ENCODE measurements around the gene PCNX3.
A peak's percentile ranks its signal among the peaks of the same experiment; 100 is the strongest.

PCNX3 gene

DNA sequence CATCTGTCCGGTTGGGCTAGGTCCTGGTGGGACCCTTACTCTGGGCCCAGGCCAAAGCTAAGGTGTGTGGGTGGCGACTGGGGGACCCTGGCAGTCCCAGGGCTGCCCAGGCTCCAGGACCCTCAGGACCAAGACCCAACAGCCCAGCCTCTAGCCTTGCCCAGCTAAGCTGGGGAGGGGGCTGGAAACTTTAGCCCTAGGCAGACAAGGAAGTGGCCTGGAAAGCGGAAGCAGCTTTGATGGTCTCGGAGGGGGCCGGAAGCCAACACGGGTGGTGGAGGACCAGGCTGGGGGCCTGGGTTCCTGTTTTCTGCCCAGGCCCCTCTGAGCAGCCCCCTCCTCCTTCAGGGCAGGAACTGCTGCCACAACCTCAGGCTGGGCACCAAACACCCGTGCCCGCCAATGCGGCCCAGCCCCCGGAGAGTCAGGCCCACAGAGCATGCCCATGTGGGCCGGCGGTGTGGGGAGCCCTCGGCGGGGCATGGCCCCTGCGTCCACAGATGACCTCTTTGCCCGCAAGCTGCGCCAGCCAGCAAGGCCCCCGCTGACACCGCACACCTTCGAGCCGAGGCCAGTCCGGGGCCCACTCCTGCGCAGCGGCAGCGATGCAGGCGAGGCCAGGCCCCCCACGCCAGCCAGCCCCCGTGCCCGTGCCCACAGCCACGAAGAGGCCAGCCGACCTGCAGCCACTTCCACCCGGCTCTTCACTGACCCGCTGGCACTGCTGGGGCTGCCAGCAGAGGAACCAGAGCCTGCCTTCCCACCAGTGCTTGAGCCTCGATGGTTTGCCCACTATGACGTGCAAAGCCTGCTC, 25.1 kb downstream of the PCNX3 start:
- DNase-seq, result no peak

DNA sequence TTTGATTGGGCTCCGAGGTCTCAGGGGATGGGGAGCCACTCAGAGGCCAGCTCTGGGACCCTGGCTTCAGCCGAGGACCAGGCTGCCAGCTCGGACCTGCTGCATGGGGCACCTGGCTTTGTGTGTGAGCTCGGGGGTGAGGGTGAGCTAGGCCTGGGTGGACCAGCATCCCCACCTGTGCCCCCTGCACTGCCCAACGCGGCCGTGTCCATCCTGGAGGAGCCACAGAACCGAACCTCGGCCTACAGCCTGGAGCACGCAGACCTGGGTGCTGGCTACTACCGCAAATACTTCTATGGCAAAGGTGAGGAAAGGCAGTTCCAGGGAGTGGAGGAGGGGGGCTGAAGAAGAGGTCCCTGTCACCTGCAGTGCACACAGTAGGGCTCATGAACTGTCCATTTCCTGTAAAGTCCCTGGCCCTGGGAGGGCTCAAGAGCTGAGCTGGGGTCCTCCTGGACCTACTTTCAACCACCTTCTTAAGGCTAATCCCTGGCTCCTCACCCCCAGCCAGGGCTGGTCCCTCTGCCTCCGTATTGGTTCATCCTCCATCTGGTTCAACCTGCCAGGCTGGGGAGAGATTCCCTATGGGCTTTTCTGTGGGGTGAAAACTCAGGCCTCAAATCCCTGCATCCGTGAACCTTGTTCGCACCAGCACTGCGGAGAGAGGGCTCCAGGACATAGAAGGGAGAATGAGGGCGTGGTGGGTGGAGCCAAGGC, 25.9 kb downstream of the PCNX3 start:
- DNase-seq, result no peak

DNA sequence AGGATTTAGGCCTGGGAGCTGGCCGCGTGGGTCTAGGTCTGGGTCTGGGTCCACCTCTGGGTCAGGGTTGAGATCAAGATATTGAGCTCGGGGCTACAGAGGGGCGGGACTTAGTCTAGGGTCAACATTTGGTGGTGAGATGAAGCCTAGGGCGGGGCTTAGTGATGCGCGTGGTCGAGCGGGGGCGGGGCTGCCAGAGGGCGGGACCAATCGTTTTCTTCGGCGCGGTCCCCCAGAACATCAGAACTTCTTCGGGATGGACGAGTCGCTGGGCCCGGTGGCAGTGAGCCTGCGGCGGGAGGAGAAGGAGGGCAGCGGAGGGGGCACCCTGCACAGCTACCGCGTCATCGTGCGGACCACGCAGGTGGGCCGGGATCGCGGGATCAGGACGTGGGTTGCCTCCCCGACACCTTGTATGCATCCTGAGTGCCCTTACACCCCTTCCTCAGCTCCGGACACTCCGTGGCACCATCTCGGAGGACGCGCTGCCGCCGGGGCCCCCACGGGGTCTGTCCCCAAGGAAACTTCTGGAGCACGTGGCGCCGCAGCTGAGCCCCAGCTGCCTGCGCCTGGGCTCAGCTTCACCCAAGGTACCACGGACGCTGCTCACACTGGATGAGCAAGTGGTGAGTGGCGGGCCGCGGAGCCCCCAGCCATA, 26.6 kb downstream of the PCNX3 start:
- DNase-seq, result no peak

DNA sequence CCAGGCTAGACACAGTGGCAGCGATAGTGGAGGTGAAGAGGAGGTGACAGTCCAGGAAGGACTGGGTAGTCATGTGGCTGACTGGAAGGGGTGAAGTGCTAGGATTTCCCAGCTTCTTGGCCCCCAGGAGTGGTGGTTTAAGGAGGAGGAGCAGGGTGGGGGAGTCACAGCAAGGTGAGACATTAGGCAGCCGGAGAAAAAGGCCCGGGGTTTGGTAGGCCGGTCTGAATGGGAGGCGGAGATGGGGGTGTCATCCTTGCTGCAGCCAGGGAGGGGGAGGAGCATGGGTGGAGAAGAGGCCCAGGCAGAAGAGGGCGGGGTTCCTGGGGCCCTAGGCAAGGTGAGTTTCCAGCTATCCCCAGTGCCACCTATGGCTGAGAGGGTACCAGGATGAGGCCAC, 28.4 kb downstream of the PCNX3 start:
- DNase-seq, result no peak

DNA sequence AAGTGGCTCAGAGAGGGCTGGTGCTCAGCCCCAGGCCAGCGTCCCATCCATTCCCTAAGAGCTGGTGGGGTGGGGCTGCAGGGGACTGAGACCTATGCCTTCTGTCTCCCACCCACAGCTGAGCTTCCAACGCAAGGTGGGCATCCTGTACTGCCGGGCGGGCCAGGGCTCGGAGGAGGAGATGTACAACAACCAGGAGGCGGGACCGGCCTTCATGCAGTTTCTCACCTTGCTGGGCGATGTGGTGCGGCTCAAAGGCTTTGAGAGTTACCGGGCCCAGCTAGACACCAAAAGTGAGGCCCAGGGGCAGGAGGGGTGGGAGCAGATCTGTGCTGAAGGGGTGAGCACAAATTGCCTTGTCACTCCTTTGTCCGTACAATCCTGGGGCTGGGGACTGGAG, 29.3 kb downstream of the PCNX3 start:
- DNase-seq, result no peak

DNA sequence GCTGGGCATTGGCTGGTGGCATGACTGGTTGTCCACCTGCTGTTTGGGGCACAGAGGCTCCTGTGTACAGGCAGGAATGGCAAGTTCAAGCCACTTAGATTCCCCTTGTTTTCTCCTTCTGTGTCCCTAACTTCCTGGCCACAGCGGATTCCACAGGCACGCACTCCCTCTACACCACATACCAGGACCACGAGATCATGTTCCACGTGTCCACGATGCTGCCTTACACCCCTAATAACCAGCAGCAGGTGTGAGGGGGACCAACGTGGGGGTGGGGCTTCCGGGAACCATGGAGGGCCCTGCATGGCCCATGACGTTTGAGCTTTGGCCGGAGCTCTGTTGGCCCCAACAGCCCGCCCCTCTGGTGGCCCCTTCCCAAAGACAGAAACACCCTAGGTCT, 30.1 kb downstream of the PCNX3 start:
- DNase-seq, result no peak

DNA sequence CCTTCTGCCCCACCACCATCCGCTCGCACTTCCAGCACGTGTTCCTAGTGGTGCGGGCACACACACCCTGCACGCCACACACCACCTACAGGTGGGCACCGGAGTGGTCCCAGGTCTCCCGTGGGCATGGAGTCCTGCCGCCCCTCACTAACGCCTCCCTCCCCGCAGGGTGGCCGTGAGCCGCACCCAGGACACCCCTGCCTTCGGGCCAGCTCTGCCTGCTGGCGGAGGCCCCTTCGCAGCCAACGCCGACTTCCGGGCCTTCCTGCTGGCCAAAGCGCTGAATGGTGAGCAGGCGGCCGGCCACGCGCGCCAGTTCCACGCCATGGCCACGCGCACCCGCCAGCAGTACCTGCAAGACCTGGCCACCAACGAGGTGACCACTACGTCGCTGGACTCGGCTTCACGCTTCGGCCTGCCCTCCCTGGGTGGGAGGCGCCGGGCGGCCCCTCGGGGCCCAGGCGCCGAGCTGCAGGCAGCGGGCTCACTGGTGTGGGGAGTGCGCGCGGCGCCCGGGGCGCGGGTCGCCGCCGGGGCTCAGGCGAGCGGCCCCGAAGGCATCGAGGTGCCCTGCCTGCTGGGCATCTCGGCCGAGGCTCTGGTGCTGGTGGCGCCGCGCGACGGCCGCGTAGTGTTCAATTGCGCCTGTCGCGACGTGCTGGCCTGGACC, 30.8 kb downstream of the PCNX3 start:
- DNase-seq, result no peak

DNA sequence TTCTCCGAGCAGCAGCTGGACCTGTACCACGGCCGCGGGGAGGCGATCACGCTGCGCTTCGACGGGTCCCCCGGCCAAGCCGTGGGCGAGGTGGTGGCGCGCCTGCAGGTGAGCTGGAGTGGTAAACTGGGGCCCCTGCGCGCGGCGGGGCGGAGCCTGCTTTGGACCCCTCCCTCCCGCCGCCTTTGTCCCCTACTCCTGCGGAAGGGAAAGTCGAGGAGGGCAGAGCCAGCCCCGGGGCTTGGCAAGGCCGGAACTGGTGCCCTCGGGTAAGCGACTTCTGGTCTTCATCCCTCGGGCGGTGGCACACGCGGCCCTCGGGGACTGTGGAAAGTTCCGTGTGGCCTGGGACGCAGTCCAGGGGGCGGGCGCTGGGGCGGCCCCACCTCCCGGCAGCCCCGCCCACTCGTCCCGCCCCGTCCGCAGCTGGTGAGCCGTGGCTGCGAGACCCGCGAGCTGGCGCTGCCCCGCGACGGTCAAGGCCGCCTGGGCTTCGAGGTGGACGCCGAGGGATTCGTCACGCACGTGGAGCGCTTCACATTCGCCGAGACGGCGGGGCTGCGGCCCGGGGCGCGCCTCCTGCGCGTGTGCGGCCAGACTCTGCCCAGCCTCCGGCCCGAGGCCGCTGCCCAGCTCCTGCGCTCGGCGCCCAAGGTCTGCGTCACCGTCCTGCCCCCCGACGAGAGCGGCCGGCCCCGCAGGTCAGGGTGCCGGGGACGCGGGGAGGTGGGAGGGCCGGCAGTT, 31.6 kb downstream of the PCNX3 start:
- DNase-seq, result no peak

DNA sequence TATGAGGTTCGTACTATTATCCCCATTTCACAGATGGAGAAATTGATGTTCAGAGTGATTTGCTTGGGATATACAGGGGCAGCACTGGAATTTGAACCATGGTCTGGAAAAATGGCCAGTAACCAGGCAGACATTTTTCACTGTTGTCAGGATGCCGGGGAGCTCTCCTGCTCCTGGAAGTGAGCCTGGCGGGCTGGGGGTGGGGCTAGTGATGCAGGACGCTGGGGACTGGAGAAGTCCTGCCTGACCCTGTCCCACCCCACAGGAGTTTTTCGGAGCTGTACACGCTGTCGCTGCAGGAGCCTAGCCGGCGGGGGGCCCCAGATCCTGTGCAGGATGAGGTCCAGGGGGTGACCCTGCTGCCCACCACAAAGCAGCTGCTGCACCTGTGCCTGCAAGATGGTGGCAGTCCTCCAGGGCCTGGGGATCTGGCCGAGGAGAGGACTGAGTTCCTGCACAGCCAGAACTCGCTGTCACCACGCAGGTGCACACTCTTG, 33.5 kb downstream of the PCNX3 start:
- DNase-seq, result no peak

DNA sequence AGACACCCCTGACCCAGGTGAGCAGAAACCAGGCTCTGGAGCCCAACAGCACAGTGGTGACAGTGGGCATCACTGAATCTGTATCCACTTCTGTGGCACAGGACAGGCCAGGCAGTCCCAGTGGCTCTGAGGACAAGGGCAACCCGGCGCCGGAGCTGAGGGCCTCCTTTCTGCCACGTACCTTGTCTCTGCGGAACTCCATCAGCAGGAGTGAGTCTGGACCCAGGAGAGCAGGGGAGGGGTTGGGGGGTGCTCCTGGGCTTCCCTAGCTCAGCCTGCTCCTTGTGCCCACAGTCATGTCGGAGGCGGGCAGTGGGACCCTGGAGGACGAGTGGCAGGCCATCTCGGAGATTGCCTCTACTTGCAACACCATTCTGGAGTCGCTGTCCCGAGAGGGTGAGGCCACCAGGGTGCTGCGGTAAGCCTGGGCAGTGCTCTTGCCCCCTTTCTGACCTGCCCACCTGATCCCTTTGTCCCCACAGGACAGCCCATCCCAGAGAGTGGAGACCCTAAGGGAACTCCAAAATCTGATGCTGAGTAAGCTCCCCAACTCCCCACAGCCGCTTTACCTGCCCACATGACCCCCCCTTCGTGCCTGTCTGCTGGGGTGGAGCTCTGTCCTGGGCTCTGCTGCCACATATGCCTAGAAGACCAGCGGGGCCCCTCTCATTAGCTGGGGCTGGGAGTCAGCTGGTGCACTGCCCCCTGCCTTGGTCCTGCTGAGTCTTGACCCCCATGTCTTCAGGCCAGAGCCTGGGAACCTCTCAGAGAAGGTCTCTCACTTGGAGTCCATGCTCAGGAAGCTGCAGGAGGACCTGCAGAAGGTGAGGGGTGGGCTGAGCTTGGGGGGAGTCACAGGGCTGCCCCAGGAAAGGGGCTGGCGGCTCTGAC, 34.3 kb downstream of the PCNX3 start:
- no peak for DNase-seq

DNA sequence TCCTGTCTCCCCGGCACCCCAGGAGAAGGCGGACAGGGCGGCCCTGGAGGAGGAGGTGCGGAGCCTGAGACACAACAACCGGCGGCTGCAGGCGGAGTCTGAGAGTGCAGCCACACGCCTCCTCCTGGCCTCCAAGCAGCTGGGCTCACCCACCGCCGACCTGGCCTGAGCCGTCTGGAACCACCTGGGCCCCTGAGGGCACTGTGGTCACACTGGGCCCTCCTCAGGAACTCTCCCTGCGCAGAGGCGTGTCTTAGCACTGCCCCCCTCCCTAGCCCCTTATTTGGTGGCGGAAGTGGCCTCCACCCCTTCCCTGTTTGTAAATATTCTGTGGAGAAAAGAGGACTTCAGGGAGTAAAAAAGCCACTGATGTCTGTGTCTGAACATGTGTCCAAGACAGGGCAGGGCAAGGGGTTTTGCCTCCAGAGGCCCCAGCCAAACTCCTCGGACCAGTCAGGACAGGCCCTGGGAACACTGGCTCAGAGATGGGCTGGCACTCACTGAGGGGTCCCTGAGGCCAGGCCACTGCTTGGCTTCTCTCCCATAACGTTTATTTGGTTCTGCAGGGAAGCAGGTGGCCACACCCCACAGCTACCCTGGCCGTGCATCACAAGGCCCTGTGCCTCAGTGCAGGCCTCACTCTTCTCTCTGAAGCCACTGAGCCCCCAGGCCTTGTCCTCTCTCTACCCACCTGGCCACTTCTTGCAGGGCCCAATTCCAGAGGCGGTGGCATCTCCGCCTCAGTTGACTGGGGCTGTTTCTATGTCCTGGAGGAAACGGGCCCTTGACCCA, 35.2 kb downstream of the PCNX3 start:
- no peak for DNase-seq

DNA sequence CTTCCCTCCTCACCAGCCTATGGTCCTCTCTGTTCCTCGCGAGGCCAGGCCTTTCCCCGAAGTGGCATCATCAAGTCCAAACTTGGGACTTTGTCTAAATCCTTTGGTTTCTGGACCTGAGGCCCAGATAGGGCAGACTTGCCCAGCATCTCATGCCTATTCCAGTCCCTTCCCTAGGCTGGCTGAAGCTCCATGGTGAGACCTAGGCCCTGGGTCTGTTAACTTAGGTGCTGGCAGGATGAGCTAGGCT, 35.7 kb downstream of the PCNX3 start:
- no peak for DNase-seq

DNA sequence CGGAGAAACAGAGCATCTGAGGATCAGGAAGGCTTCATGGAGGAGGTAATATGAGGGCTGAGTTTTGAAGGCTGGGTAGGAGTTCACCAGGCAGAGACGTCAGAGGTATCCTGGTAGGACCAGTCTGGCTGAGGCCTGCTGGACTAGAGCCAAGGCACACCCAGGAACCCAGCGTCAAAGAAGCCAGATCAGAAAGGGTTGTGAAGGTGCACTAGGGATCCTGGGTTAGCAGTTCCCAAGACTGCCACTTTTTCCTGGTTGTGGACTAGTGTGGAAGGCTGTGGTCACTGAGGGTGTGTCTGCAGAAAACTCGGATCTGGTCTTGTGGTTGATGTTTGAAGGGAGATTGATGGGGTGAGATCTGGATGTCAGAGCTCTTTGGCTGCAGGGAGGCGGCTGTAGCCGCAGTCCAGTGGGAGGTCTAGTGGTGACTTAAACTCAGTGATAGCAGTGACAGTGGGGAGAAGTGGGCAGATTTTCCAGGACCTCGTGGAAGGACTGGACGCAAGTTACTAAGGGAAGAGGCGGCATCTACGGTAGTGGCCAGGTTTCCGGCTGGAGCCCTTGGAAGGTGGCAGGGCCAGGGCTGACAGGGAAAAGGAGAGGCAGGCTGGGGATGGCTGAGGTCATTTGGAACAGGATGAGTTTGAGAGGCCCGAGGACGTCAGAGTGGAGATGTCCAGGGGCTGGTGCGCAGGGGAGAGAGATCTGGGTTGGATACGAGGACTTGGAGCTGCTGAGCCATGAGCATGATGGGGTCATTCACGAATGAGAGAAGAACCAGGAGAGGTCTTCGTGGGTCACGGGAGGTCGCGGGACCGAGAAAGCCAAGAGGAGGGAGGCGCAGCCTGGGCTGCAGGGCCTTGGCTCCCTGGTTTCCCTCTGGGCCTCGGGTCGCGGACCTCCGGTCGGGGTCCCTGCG, 36.3 kb downstream of the PCNX3 start:
- DNase-seq, result no peak

DNA sequence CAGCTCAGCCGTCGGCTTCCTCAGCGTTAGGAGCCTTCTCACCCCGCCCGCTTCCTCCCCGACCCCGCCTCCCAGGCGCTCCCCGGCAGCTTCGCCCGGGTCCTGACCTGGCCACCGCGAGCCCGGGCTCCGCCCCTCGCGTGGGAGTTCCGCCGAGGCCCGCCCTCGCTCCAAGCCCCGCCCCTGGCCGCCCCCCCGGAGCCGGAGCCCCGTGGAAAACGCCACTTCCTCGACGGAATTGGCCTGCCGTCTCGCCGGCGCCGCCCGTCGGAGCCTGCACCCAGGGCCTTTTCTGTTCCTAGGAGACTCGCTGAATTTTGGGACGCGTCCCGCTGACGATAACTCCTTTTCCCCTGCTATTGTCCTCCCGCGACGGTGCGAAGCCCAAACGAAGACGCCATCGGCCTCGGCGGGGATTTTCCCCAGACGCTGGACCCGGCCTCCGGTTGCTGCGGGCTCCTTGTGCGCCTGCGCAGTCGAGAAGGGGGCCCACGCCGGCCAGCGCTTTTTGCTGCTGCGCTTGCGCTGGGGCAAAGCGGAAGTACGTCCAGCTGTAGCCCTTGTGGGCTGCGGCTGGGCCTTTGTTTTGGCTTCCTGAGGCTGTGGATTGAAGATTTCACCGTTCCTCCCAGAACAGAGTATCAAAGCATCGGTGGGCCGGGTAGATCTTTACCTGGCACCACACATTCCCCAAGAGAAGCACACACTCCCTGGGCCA, 37.1 kb downstream of the PCNX3 start:
- DNase-seq, result peak; percentile 93

DNA sequence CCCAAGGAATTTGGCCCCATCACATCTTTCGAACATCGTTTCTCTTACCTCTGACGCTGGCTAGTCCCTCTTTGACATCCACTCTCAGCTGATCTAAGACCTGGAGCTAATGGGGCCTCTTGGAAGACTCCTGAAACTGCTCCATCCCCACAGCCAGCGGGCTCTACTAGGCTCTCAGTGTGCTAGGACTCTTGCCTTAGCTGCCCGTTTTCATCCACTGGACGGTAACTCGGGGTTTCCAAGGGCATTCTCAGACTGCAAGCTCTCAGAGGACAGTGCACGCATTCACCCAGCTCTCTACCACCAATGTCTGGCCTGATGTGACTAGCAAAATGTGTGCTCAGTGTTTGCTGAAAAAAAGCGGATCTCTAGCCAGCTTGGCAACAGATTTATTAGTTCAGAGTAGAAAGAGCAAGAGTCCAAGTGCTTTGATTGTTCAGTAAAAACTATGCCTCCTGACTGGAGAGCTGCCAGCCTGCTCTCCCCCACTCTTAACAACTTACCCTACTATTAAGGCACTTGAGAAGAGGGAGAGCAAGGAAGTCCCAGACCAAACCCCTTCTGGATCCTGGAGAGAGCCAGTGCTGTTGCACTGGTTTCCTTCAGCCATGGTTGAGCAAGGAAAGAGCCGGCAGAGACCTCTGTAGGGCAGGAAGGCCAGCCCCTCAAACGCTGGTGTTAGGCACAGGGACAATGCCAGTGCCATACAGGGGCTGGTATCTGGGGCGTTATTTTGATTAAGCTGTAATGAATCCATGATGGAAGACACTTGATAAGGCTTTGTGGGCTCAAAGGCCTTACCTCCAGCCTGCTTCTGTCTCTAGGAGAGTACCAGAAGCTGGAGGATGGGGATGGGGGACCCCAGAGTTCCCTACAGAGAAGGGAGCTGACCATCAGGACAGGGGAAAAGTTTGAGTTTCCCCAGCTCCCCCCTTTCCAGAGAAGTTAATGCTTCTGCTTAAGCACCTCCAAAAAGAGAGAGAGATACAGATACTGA, 38.0 kb downstream of the PCNX3 start:
- no peak for DNase-seq

DNA sequence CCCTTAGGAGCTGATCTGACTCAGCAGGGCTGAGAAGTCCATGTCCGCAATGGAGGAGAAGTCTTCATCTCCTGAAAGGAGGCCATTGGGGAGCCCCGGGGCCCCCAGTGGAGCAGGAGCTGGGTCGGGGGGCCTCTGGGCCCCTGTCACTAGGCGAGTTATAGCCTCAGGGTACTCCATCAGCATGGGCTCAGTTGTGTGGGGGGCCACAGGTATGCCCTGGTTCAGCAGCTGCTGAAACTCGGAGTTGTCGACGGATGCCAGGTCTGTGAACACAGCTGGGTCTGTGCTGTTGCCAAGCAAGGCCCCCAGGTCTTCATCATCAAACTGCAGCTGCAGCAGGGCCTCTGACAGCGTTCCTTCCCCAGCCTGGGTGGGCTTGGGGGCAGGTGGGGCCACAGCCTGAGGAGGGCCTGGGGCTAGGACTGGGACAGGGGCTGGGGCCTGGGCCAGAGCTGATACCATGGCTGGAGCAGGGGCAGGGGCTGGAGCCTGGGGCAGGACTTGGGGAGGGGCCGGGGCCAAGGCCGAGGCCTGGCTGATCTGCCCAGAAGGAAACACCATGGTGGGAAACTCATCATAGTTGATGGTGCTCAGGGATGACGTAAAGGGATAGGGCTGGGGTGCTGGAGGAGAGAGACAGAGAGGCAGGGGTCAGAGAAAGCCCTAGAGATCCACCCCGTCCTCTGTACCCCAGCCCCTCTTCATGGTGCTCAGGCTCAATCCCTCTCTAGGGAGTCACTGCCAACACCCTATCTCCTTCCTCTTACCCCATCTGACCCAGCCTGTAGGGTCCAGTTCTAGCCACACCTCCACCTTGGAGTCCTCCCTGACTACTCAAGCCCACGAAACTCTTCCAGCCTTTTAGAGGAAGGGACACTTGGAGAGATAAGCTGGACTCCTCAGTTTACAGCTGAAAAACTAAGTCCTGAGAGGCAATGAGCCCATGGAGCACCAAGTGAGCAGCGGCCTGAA, 39.1 kb downstream of the PCNX3 start:
- DNase-seq, result no peak

Data from activated T-cell treated with anti-CD3 and anti-CD28 coated beads for 4 hours (primary cell).